Activated naive CD8-positive, alpha-beta T cell treated with anti-CD3 and anti-CD28 coated beads, Interleukin-2, amount 10 ng/mL, durations not matched to agents 7 days and 5 days (primary cell): ENCODE data around the gene STK10. TPM values are rescaled to one million over a fixed set of nuclear protein-coding genes. Genes with fewer than 3 reads are reported as not detected.
A peak's percentile ranks its signal among the peaks of the same experiment; 100 is the strongest.
"Not testable (repeated sequence)": the region's sequence is repeated elsewhere in the genome, so short reads cannot be mapped to it uniquely, and the experiment has no call there.

Experiments
- ATAC-seq: fragments of 150-1000 bp; cut with Tn5 transposase; one replicate; pipeline ENCODE4 v1.10.0; 2021; ENCODE audit warnings: low read depth, moderate library complexity
- POLR2A ChIA-PET: fragments of 350-600 bp; sonication (Branson Sonifier 250); formaldehyde crosslinking; loops from one replicate; lab custom pipeline; 2021; ENCODE audit warnings: antibody characterized with exemption; lab: Charles Lee
- DNase-seq: peaks from one replicate; pipeline ENCODE4 v3.0.0; 2021
- H3K27ac Mint-ChIP-seq: one replicate; pipeline ENCODE4 v1.8.0; 2022; ENCODE audit warnings: mild to moderate bottlenecking, mixed read lengths
- H3K27me3 Mint-ChIP-seq: one replicate; pipeline ENCODE4 v1.8.0; 2022; ENCODE audit warnings: mild to moderate bottlenecking, moderate library complexity, mixed read lengths
- H3K36me3 Mint-ChIP-seq: one replicate; pipeline ENCODE4 v1.8.0; 2021; ENCODE audit warnings: mild to moderate bottlenecking, mixed read lengths
- H3K4me1 Mint-ChIP-seq: one replicate; pipeline ENCODE4 v1.8.0; 2021; ENCODE audit warnings: mixed read lengths
- H3K4me3 Mint-ChIP-seq: one replicate; pipeline ENCODE4 v1.8.0; 2022; ENCODE audit warnings: mild to moderate bottlenecking, moderate library complexity, mixed read lengths
- H3K9me3 Mint-ChIP-seq: one replicate; pipeline ENCODE4 v1.8.0; 2021; ENCODE audit warnings: mixed read lengths
- total RNA-seq, 2 experiments: library from RNA; stranded (reverse); gene quantifications; one replicate each; pipeline ENCODE4 v1.2.3, GENCODE V29; 2021

The STK10 gene
- total RNA-seq, 2 experiments from 2014 or later = 319 to 320 TPM

GRCh38 chr5:172207511-172207910 is 19.5 kb upstream of the STK10 start:
- H3K36me3 Mint-ChIP-seq = peaks cover 25% of the 10 kb centered on the region
- DNase-seq = no peak
- POLR2A ChIA-PET = interaction anchor here (0.6 kb wide), 1 partner anchor 160 kb away, joined by 3 read pairs; no protein-coding TSS in a partner anchor
- peaks cover 10% of the 10 kb centered on the region for H3K4me1 Mint-ChIP-seq
- no peaks in the 10 kb centered on the region for H3K9me3 Mint-ChIP-seq
- H3K4me3 Mint-ChIP-seq = no peak overlapping the region
- no peak overlapping the region for H3K27ac Mint-ChIP-seq
- no peaks in the 10 kb centered on the region for H3K27me3 Mint-ChIP-seq
- ATAC-seq = no peak

- H3K4me3 Mint-ChIP-seq, H3K9me3 Mint-ChIP-seq, H3K27ac Mint-ChIP-seq, POLR2A ChIA-PET, H3K27me3 Mint-ChIP-seq, DNase-seq, ATAC-seq: not testable (repeated sequence)
- peaks cover 10% of the 10 kb centered on the region for H3K4me1 Mint-ChIP-seq
- peaks cover 15% of the 10 kb centered on the region for H3K36me3 Mint-ChIP-seq
These were observed 18.0 kb upstream of the STK10 start for GRCh38 chr5:172205984-172206383.

DNA sequence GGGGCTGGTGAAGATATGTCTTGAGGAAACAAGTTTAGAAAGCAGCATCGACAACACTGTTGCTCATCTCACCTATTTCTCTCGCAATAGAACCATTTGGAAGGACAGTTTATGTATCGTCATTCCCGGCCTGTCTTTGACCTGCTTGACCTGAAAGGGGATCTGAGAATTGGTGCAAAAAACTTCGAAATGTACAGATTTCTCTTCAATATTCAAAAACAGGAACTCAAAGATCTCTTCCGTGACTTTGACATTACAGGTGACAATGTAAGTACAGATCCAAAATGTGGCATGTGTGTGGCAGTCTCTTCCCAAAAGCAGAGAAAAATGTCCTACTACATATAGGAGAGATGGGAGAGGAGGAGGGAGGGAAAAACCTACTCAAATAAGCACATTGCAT is 12.5 kb upstream of the STK10 start:
- no peaks in the 10 kb centered on the region for H3K36me3 Mint-ChIP-seq
- ATAC-seq (no peak), DNase-seq (no peak)
- H3K9me3 Mint-ChIP-seq = peaks cover 2% of the 10 kb centered on the region
- H3K4me1 Mint-ChIP-seq = peaks cover 2% of the 10 kb centered on the region
- no peak overlapping the region for H3K27ac Mint-ChIP-seq
- no peak overlapping the region for H3K4me3 Mint-ChIP-seq
- peaks cover 11% of the 10 kb centered on the region for H3K27me3 Mint-ChIP-seq
- POLR2A ChIA-PET = interaction anchor here (0.6 kb wide), 1 partner anchor 114 kb away, joined by 3 read pairs; no protein-coding TSS in a partner anchor

DNA sequence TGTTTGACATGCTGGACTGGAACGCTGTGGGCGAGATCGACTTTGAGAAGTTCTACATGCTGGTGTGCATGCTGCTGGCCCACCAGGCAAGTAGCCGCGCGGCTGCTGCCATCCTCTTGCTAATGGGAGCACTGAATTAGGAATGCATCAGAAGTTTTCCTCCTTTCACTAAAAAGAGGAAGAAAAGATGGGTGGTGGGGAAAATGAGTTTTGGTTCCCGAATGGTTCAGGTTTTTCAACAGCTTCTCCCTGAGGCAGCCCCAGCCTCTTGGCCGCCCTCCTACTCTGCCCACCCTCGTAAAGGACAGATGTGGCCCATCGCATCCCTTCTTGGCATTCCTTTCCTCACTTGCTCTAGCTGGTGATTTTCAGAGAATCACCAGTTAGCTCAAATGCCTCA is 11.4 kb upstream of the STK10 start:
- Mint-ChIP-seq H3K27me3 (peaks cover 11% of the 10 kb centered on the region), H3K9me3 (peaks cover 2% of the 10 kb centered on the region), H3K27ac (no peak overlapping the region), H3K36me3 (no peaks in the 10 kb centered on the region), H3K4me1 (peaks cover 2% of the 10 kb centered on the region), H3K4me3 (no peak overlapping the region)
- ATAC-seq (no peak), DNase-seq (no peak)
- POLR2A ChIA-PET = interaction anchor here (0.5 kb wide), 1 partner anchor 93 kb away, joined by 3 read pairs; no protein-coding TSS in a partner anchor

DNA sequence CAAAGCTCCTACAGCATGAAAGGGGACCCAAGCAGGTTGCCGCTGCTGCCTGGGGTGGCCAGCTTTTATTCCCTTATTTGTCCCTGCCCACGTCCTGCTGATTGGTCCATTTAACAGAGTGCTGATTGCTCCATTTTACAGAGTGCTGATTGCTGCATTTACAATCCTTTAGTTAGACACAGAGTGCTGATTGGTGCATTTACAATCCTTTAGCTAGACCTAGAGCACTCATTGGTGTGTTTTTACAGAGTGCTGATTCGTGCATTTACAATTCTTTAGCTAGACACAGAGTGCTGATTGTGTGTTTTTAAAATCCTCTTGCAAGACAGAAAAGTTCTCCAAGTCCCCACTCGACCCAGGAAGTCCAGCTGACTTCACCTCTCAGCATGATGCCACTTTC is 9.8 kb upstream of the STK10 start:
- H3K4me3 Mint-ChIP-seq, H3K27ac Mint-ChIP-seq, H3K4me1 Mint-ChIP-seq, H3K36me3 Mint-ChIP-seq, POLR2A ChIA-PET, DNase-seq, H3K9me3 Mint-ChIP-seq, ATAC-seq: not testable (repeated sequence)
- peaks cover 11% of the 10 kb centered on the region for H3K27me3 Mint-ChIP-seq

- ATAC-seq (no peak), DNase-seq (no peak)
- Mint-ChIP-seq H3K4me3 (no peak overlapping the region), H3K9me3 (peaks cover 2% of the 10 kb centered on the region), H3K27me3 (peaks cover 14% of the 10 kb centered on the region), H3K27ac (no peak overlapping the region), H3K4me1 (peaks cover 2% of the 10 kb centered on the region), H3K36me3 (no peaks in the 10 kb centered on the region)
- POLR2A ChIA-PET = no interaction called here
These were observed 7.2 kb upstream of the STK10 start for GRCh38 chr5:172194985-172195774.

DNA sequence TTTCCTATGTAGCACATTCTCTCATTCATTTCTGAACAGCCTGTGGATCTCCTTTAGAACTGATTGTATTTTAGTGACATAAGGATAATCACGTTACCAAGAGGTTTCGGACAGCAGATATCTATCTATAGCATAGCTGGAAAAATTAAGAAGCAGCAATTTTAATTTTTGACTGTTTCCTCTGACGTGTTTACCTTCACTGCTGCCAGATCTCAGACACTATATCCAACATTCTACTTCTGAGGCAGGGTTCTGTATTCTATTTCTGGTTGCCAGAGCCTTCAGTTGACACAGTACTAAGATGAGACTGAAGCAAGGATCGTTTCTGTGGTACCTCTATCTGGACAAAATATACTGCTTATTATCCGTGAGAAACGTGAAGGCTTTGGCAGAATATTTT is 5.8 kb upstream of the STK10 start, which contains the start of gene EFCAB9:
TSS of gene EFCAB9 (plus strand) at position 301 of the 400 bp plus-strand sequence. CDS start at position 302, 1 bp downstream.
- DNase-seq = no peak
- Mint-ChIP-seq H3K36me3 (no peaks in the 10 kb centered on the region), H3K4me3 (no peak within 1 kb of the TSS), H3K27me3 (peaks cover 18% of the 10 kb centered on the region), H3K9me3 (peaks cover 2% of the 10 kb centered on the region), H3K4me1 (peaks cover 8% of the 10 kb centered on the region), H3K27ac (no peak within 1 kb of the TSS)
- POLR2A ChIA-PET = no interaction called here
- ATAC-seq = no peak

GRCh38 chr5:172189693-172190296 is 1.8 kb upstream of the STK10 start:
- no peak for ATAC-seq
- Mint-ChIP-seq H3K36me3 (peaks cover 23% of the 10 kb centered on the region), H3K27me3 (peaks cover 6% of the 10 kb centered on the region), H3K27ac (no peak overlapping the region), H3K4me3 (no peak overlapping the region), H3K4me1 (peaks cover 18% of the 10 kb centered on the region), H3K9me3 (no peaks in the 10 kb centered on the region)
- POLR2A ChIA-PET = interaction anchor here (8.2 kb wide), 1 partner anchor 14 kb away, joined by 407 read pairs; no protein-coding TSS in a partner anchor
- no peak for DNase-seq

GRCh38 chr5:172188893-172189692 is 1.1 kb upstream of the STK10 start:
- POLR2A ChIA-PET = interaction anchor here (1.2 to 8.2 kb wide), 7 partner anchors 13 to 183 kb away, joined by 3 to 407 read pairs (median 5); partner anchors contain the start of gene FBXW11
- Mint-ChIP-seq H3K36me3 (peaks cover 25% of the 10 kb centered on the region), H3K27me3 (peaks cover 6% of the 10 kb centered on the region), H3K4me3 (peak overlapping the region; percentile 97), H3K27ac (peak overlapping the region; percentile 79), H3K9me3 (no peaks in the 10 kb centered on the region), H3K4me1 (peaks cover 23% of the 10 kb centered on the region)
- no peak for ATAC-seq
- DNase-seq = no peak

DNA sequence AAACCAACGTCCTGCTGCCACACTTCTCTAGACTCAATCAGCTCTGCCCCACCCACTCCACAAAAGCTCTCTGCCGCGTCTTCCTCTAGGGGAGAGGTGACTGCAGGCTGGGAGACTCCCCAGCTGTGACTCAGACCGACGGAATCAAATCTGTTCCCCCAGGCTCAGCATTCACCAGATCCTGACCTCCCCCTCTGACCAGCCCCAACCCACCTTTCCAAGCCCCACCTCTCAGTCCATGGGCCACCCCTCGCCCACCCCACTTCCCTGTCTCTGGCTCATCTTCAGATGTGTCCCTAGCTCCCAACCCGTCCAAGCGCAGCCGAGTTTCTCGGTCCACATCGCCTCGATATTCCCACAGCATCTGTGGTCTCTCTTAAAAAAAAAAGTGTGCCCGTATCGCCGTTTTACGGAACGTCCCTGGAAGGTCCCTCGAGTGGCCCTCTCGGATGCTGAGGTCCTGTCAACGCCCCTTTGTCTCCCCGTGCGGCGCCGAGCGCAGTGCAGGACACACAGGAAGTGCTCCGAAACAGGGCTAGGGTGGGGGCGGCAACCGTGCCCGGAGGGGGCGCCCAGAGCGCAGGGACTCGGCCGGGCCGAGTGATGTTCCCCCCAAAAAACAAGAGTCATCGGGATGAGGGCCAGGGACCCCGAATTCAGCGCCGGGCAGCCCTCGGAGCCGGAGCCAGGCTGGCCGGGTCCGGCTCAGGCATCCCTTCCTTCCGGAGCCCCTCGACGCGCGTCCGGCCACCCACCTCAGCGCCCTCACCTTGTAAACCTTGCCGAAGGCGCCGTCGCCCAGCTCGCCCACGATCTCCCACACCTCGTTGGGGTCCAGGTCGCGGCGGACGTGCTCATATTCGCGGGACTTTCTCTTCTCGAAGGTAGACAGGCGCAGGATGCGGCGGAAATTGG is 649 bp downstream of the STK10 start:
- POLR2A ChIA-PET = interaction anchor here (0.7 to 8.2 kb wide), 14 partner anchors 12 to 799 kb away, joined by 3 to 407 read pairs (median 6); partner anchors contain the start of genes FBXW11, NPM1 and UBTD2
- H3K27ac Mint-ChIP-seq = peak overlapping the region; percentile 94
- DNase-seq = peak; percentile 78
- no peaks in the 10 kb centered on the region for H3K9me3 Mint-ChIP-seq
- ATAC-seq = peak; percentile 35
- peaks cover 33% of the 10 kb centered on the region for H3K4me1 Mint-ChIP-seq
- peaks cover 6% of the 10 kb centered on the region for H3K27me3 Mint-ChIP-seq
- H3K4me3 Mint-ChIP-seq = peak overlapping the region; percentile 97
- H3K36me3 Mint-ChIP-seq = peaks cover 33% of the 10 kb centered on the region

DNA sequence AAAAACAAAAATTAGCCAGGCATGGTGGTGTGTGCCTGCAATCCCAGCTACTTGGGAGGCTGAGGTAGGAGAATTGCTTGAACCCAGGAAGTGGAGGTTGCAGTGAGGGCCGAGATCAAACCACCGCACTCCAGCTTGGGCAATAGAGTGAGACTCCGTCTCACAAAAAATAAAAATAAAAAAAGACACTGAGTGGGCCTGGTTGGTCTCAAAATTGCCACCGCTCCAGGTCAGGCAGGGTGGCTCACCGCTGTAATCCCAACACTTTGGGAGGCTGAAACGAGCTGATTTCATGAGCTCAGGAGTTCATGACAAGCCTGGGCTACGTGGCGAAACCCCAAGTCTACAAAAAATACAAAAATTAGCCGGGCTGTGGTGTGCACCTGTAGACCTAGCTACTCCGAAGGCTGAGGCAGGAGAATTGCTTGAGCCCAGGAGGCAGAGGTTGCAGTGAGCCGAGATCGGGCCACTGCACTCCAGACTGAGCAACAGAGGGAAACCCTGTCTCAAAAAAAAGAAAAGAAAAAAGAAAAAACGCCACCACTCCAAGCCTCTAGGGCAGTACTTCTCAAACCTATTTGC is 1.8 kb downstream of the STK10 start:
- no peak for ATAC-seq
- H3K4me3 Mint-ChIP-seq = peak overlapping the region; percentile 97
- peaks cover 4% of the 10 kb centered on the region for H3K27me3 Mint-ChIP-seq
- H3K27ac Mint-ChIP-seq = peak overlapping the region; percentile 94
- H3K4me1 Mint-ChIP-seq = peaks cover 35% of the 10 kb centered on the region
- DNase-seq = no peak
- peaks cover 36% of the 10 kb centered on the region for H3K36me3 Mint-ChIP-seq
- no peaks in the 10 kb centered on the region for H3K9me3 Mint-ChIP-seq
- POLR2A ChIA-PET = interaction anchor here (1.0 to 8.2 kb wide), 13 partner anchors 11 to 798 kb away, joined by 3 to 407 read pairs (median 4); partner anchors contain the start of genes FBXW11 and NPM1

- peaks cover 42% of the 10 kb centered on the region for H3K36me3 Mint-ChIP-seq
- no peak for ATAC-seq
- POLR2A ChIA-PET = interaction anchor here (0.7 to 8.2 kb wide), 7 partner anchors 9 to 179 kb away, joined by 3 to 407 read pairs (median 14); partner anchors contain the start of gene FBXW11
- DNase-seq = no peak
- peaks cover 43% of the 10 kb centered on the region for H3K4me1 Mint-ChIP-seq
- H3K27me3 Mint-ChIP-seq = peaks cover 4% of the 10 kb centered on the region
- H3K27ac Mint-ChIP-seq = peak overlapping the region; percentile 94
- H3K4me3 Mint-ChIP-seq = peak overlapping the region; percentile 97
- H3K9me3 Mint-ChIP-seq = no peaks in the 10 kb centered on the region
These were observed 2.9 kb downstream of the STK10 start for GRCh38 chr5:172185096-172185461.
